Lung microvascular endothelial cell (primary cell): ENCODE results near the gene MAP3K9. TPM values are rescaled to one million over a fixed set of nuclear protein-coding genes. Genes with fewer than 3 reads are reported as not detected.

Source experiments
- DNase-seq, 2 donors: peaks; one replicate each; pipeline versions ENCODE4 v3.0.0 to v3.0.0-alpha.2; 2010; ENCODE audit warnings: low read depth in 2 of 2
- total RNA-seq: library from RNA; depleted of rRNA; stranded (reverse); fragments of >200 nt; gene quantifications from 2 replicates; pipeline ENCODE4 v1.2.1, GENCODE V29; 2014

Gene MAP3K9
- total RNA-seq, 1 donor from 2014 or later: under 0.01 TPM

GRCh38 chr14:70700955-70701585 lies 108.2 kb downstream of the MAP3K9 start:
- no peak for DNase-seq

- no peak for DNase-seq
These were observed 109.7 kb downstream of the MAP3K9 start for GRCh38 chr14:70699646-70700045.

GRCh38 chr14:70698288-70698687 lies 111.0 kb downstream of the MAP3K9 start:
- peak in 1 of 2 donors; percentile 39 for DNase-seq

- DNase-seq: no peak
These were observed 111.6 kb downstream of the MAP3K9 start for GRCh38 chr14:70697701-70698100.

GRCh38 chr14:70696026-70696425 lies 113.3 kb downstream of the MAP3K9 start:
- no peak for DNase-seq

- no peak for DNase-seq
These were observed 117.1 kb downstream of the MAP3K9 start for GRCh38 chr14:70692210-70692609.

GRCh38 chr14:70685474-70686197 lies 123.7 kb downstream of the MAP3K9 start:
- no peak for DNase-seq

GRCh38 chr14:70683983-70684382 lies 125.3 kb downstream of the MAP3K9 start:
- no peak for DNase-seq

GRCh38 chr14:70680748-70681147 lies 128.6 kb downstream of the MAP3K9 start:
- no peak for DNase-seq

- no peak for DNase-seq
These were observed 132.0 kb downstream of the MAP3K9 start for GRCh38 chr14:70677341-70677740.

Other genes with a start within 250 kb of the MAP3K9 start
- 14.8 and 19.6 TPM in 2 replicates for gene MED6, start 208.9 kb downstream of the MAP3K9 start, total RNA-seq
- gene TTC9, start 167.6 kb downstream of the MAP3K9 start, total RNA-seq: 0.20 and 0.22 TPM in 2 replicates
- 30.7 and 31.2 TPM in 2 replicates for gene PCNX1, start 97.9 kb upstream of the MAP3K9 start, total RNA-seq